GM23248 (cell line): ENCODE results near the gene MARCHF3.

Experiments used
- EZH2 ChIP-seq: fragments of 200-600 bp; sonication (generic); IDR thresholded peaks from 2 replicates; pipeline ENCODE4 v1.6.1; 2018; ENCODE audit warnings: antibody characterized with exemption, mild to moderate bottlenecking; ENCODE audit not compliant: insufficient read depth, poor library complexity, severe bottlenecking
- EZH2phosphoT487 ChIP-seq: fragments of 200-600 bp; sonication (generic); IDR thresholded peaks from 2 replicates; pipeline ENCODE4 v1.6.1; 2018; ENCODE audit warnings: antibody characterized with exemption, moderate library complexity, mild to moderate bottlenecking, low read depth; ENCODE audit not compliant: insufficient read depth

- TF ChIP-seq EZH2 (no peak), EZH2phosphoT487 (no peak)
Observed at GRCh38 chr5:126871441-126871840, 158.9 kb downstream of the MARCHF3 start.
